Left ventricle myocardium superior (tissue), 1 donor: ENCODE results near the gene FANCC. TPM values are rescaled to one million over a fixed set of nuclear protein-coding genes. Genes with fewer than 3 reads are reported as not detected.

Experiments used
- ATAC-seq: fragments of 200-7000 bp; cut with Tn5 transposase; one replicate; pipeline ENCODE4 v1.9.1; 2020; ENCODE audit warnings: mild to moderate bottlenecking, moderate library complexity
- DNase-seq: peaks from one replicate; pipeline ENCODE4 v3.0.0-alpha.2; 2020
- intact Hi-C: fragments of 100-400 bp; cut with micrococcal nuclease; formaldehyde crosslinking; loops from one replicate; pipeline ENCODE4 v1.11.0; 2022
- total RNA-seq: library from RNA; stranded (reverse); fragmentation: NEBNext Ultra II Directional; extraction: Animal tissue kit (Norgen Biotek cat#: 25700); gene quantifications from one replicate; pipeline ENCODE4 v1.2.1, GENCODE V29; 2021
- donor health status: DM: no; HTN: yes; CAD: no; lungs with severe emphysema.

Gene FANCC
- total RNA-seq, 1 donor from 2014 or later: 5.9 TPM

- no peak for ATAC-seq
- intact Hi-C loops: no loop called here
- DNase-seq: no peak
These were observed 218.0 kb downstream of the FANCC start for GRCh38 chr9:95099321-95100070.

GRCh38 chr9:95098391-95098921 is 219.1 kb downstream of the FANCC start:
- no peak for DNase-seq
- intact Hi-C loops: no loop called here
- no peak for ATAC-seq

GRCh38 chr9:95097279-95097678 is 220.2 kb downstream of the FANCC start:
- no peak for ATAC-seq
- intact Hi-C loops: no loop called here

GRCh38 chr9:95096807-95097206 is 220.7 kb downstream of the FANCC start:
- ATAC-seq: no peak
- no peak for DNase-seq
- intact Hi-C loops: no loop called here

More at GRCh38 chr9:95097279-95097678, 220.2 kb downstream of the FANCC start:
- no peak for DNase-seq

- intact Hi-C loops: no loop called here
- ATAC-seq (no peak), DNase-seq (no peak)
These were observed 221.1 kb downstream of the FANCC start for GRCh38 chr9:95096381-95096780.

GRCh38 chr9:95095641-95096355 is 221.7 kb downstream of the FANCC start:
- intact Hi-C loops: no loop called here
- ATAC-seq (no peak), DNase-seq (no peak)

GRCh38 chr9:95094002-95094401 is 223.5 kb downstream of the FANCC start:
- intact Hi-C loops: no loop called here
- DNase-seq: no peak
- no peak for ATAC-seq

GRCh38 chr9:95093586-95093985 is 223.9 kb downstream of the FANCC start:
- DNase-seq (no peak), ATAC-seq (no peak)
- intact Hi-C loops: no loop called here

GRCh38 chr9:95092262-95093072 is 225.0 kb downstream of the FANCC start:
- intact Hi-C loops: no loop called here
- DNase-seq (no peak), ATAC-seq (no peak)

GRCh38 chr9:95091601-95092261 is 225.8 kb downstream of the FANCC start:
- DNase-seq: no peak
- intact Hi-C loops: no loop called here
- ATAC-seq: no peak

- ATAC-seq (peak; percentile 13), DNase-seq (no peak)
- intact Hi-C loops: no loop called here
These were observed 226.5 kb downstream of the FANCC start for GRCh38 chr9:95090871-95091577.

GRCh38 chr9:95090023-95090791 is 227.3 kb downstream of the FANCC start:
- peak; percentile 82 for DNase-seq
- ATAC-seq: peak; percentile 63
- intact Hi-C loops: no loop called here

GRCh38 chr9:95089257-95090022 is 228.1 kb downstream of the FANCC start:
- intact Hi-C loops: no loop called here
- ATAC-seq: no peak
- no peak for DNase-seq

GRCh38 chr9:95088421-95089161 is 228.9 kb downstream of the FANCC start:
- intact Hi-C loops: no loop called here
- ATAC-seq (no peak), DNase-seq (no peak)

GRCh38 chr9:95087659-95088242 is 229.8 kb downstream of the FANCC start:
- DNase-seq (no peak), ATAC-seq (peak; percentile 1)
- intact Hi-C loops: no loop called here

GRCh38 chr9:95086564-95086955 is 230.9 kb downstream of the FANCC start:
- no peak for DNase-seq
- intact Hi-C loops: no loop called here
- ATAC-seq: no peak
